Astrocyte (in vitro differentiated cells and primary cell): Measurements from ENCODE around the gene IGFBP1. TPM values are rescaled to one million over a fixed set of nuclear protein-coding genes. Genes with fewer than 3 reads are reported as not detected.
A peak's percentile ranks its signal among the peaks of the same experiment; 100 is the strongest.

ENCODE experiments used
- DNase-seq: peaks from one replicate; pipeline ENCODE4 v3.0.0-alpha.2; 2010; ENCODE audit warnings: low read depth
- FAIRE-seq: peaks from 2 replicates; lab custom pipeline; 2011; peaks lifted over from hg19 to GRCh38; lab: Jason Lieb, UNC
- H2AFZ ChIP-seq: 2 replicates; pipeline ENCODE4 v1.6.0; 2012; ENCODE audit warnings: low read depth, low read length, inconsistent platforms
- H3K27ac ChIP-seq: 2 replicates; pipeline ENCODE4 v1.5.1; 2011; ENCODE audit warnings: low read depth, low read length, inconsistent platforms
- H3K27me3 ChIP-seq: 2 replicates; pipeline ENCODE4 v1.6.0; 2011; ENCODE audit warnings: low read length, inconsistent platforms; ENCODE audit not compliant: insufficient read depth
- H3K36me3 ChIP-seq: 2 replicates; pipeline ENCODE4 v1.5.1; 2011; ENCODE audit warnings: low read length, inconsistent platforms; ENCODE audit not compliant: insufficient read depth
- H3K4me1 ChIP-seq: 2 replicates; pipeline ENCODE4 v1.5.1; 2011; ENCODE audit warnings: low read length, inconsistent platforms; ENCODE audit not compliant: insufficient read depth
- H3K4me2 ChIP-seq: 2 replicates; pipeline ENCODE4 v1.6.0; 2012; ENCODE audit warnings: low read length, inconsistent platforms
- H3K4me3 ChIP-seq: 2 replicates; pipeline ENCODE4 v1.5.1; 2011; ENCODE audit warnings: low read depth, mild to moderate bottlenecking, low read length, inconsistent platforms; ENCODE audit not compliant: insufficient read depth
- H3K79me2 ChIP-seq: 2 replicates; pipeline ENCODE4 v1.6.0; 2012; ENCODE audit warnings: mild to moderate bottlenecking, low read length, inconsistent platforms; ENCODE audit not compliant: insufficient read depth
- H3K9ac ChIP-seq: 2 replicates; pipeline ENCODE4 v1.6.0; 2012; ENCODE audit warnings: mild to moderate bottlenecking, low read length, inconsistent platforms
- H3K9me3 ChIP-seq: 2 replicates; pipeline ENCODE4 v1.5.1; 2012; ENCODE audit warnings: low read depth, mild to moderate bottlenecking, low read length, inconsistent platforms; ENCODE audit not compliant: insufficient read depth
- H4K20me1 ChIP-seq: 2 replicates; pipeline ENCODE4 v1.6.0; 2012; ENCODE audit warnings: low read length, inconsistent platforms; ENCODE audit not compliant: insufficient read depth
- H3K27ac Mint-ChIP-seq: one replicate; pipeline ENCODE4 v1.8.0; 2021; ENCODE audit warnings: mild to moderate bottlenecking, mixed read lengths; ENCODE audit not compliant: unreplicated experiment
- H3K27me3 Mint-ChIP-seq: one replicate; pipeline ENCODE4 v1.8.0; 2021; ENCODE audit warnings: low read depth, mixed read lengths; ENCODE audit not compliant: unreplicated experiment
- H3K36me3 Mint-ChIP-seq: one replicate; pipeline ENCODE4 v1.8.0; 2021; ENCODE audit warnings: low read depth, mixed read lengths; ENCODE audit not compliant: unreplicated experiment
- H3K4me1 Mint-ChIP-seq: one replicate; pipeline ENCODE4 v1.8.0; 2021; ENCODE audit warnings: low read depth, mixed read lengths; ENCODE audit not compliant: unreplicated experiment
- H3K4me3 Mint-ChIP-seq: one replicate; pipeline ENCODE4 v1.8.0; 2021; ENCODE audit warnings: mild to moderate bottlenecking, moderate library complexity, mixed read lengths; ENCODE audit not compliant: unreplicated experiment
- H3K9me3 Mint-ChIP-seq: one replicate; pipeline ENCODE4 v1.8.0; 2021; ENCODE audit warnings: mild to moderate bottlenecking, mixed read lengths; ENCODE audit not compliant: unreplicated experiment
- EZH2 ChIP-seq: IDR thresholded peaks from 2 replicates; pipeline ENCODE4 v1.6.1; 2012; ENCODE audit warnings: mild to moderate bottlenecking, low read length, inconsistent platforms; ENCODE audit not compliant: insufficient read depth
- total RNA-seq: library from RNA; stranded (reverse); gene quantifications from 2 replicates; pipeline ENCODE4 v1.2.1, GENCODE V29; 2021
- TF ChIP-seq, protein P1 (sequence below): IDR thresholded peaks from 2 replicates; pipeline ENCODE4 v1.5.1; 2011; ENCODE audit warnings: low read depth, mild to moderate bottlenecking, inconsistent platforms, low read length, moderate library complexity; ENCODE audit not compliant: insufficient read depth

The IGFBP1 gene
- total RNA-seq, 1 donor from 2014 or later = not detected

DNA sequence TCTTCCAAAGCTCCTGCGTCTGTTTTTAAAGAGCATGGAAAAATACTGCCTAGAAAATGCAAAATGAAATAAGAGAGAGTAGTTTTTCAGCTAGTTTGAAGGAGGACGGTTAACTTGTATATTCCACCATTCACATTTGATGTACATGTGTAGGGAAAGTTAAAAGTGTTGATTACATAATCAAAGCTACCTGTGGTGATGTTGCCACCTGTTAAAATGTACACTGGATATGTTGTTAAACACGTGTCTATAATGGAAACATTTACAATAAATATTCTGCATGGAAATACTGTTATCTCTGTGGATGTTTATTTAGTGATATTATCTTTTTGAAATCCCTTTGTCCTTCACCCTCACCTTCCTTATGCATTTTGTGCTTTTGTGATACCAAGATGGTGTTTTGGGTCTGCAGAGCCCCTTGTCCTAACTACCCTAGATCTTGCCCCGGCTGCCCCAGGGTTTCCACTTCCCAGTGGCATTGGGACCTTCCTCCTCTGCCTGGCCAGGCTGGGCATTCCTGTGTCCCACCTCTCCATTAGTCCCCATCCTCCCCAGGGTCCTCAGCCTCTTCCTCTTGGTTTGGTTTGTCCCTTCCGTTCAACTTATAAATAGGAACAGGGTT is 5.2 kb downstream of the IGFBP1 start:
- H3K9me3 Mint-ChIP-seq = no peaks in the 10 kb centered on the region
- DNase-seq (no peak), FAIRE-seq (no peak)
- Histone ChIP-seq H3K9me3 (no peaks in the 10 kb centered on the region), H3K27ac (no peak overlapping the region), H3K27me3 (peaks cover 2% of the 10 kb centered on the region), H3K4me3 (no peak overlapping the region), H3K79me2 (no peaks in the 10 kb centered on the region), H3K36me3 (no peaks in the 10 kb centered on the region), H3K4me2 (no peak overlapping the region), H3K4me1 (peaks cover under 1% of the 10 kb centered on the region), H3K9ac (no peak overlapping the region), H4K20me1 (no peaks in the 10 kb centered on the region), H2AFZ (no peak overlapping the region)
- peaks cover 54% of the 10 kb centered on the region for H3K27me3 Mint-ChIP-seq
- H3K4me1 Mint-ChIP-seq = peaks cover 3% of the 10 kb centered on the region
- H3K27ac Mint-ChIP-seq = no peak overlapping the region
- no peaks in the 10 kb centered on the region for H3K36me3 Mint-ChIP-seq
- no peak for TF ChIP-seq EZH2
- TF ChIP-seq, protein P1, sequence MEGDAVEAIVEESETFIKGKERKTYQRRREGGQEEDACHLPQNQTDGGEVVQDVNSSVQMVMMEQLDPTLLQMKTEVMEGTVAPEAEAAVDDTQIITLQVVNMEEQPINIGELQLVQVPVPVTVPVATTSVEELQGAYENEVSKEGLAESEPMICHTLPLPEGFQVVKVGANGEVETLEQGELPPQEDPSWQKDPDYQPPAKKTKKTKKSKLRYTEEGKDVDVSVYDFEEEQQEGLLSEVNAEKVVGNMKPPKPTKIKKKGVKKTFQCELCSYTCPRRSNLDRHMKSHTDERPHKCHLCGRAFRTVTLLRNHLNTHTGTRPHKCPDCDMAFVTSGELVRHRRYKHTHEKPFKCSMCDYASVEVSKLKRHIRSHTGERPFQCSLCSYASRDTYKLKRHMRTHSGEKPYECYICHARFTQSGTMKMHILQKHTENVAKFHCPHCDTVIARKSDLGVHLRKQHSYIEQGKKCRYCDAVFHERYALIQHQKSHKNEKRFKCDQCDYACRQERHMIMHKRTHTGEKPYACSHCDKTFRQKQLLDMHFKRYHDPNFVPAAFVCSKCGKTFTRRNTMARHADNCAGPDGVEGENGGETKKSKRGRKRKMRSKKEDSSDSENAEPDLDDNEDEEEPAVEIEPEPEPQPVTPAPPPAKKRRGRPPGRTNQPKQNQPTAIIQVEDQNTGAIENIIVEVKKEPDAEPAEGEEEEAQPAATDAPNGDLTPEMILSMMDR = no peak
- peak overlapping the region; percentile 64 for H3K4me3 Mint-ChIP-seq

DNA sequence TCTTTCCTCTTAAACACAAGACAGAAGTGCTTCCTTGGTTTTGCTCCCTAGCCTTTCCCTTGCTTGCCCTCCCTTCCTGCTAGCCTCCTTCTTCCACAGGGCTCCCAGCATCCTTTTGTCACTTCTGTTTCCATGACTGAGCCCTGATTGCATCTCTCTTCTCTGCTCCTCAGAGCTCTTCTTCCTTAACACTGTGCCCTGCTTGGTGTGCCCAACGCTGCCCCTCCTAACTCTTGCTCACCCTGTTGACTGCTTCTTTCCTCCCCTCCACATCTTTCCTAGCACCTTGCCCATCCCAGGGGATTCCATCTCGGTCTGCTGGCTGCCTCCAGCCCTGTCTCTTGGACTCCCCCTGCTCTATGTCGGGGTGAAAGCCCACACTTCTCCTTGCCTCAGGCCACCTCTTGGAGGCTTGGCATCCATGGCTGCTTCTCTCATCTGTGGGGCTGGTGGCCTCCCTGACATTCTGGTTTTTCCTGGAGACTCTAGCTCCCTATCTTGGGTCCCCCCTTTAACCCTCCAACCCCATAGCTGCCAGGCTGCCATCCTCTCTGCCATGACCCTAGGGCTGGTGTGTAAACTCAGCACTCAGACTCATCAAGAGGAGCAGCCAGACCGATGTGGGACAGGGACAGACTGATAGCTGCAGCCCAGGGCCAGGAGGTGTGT is 5.8 kb downstream of the IGFBP1 start:
- FAIRE-seq = no peak
- DNase-seq = no peak
- Mint-ChIP-seq H3K4me1 (peaks cover 3% of the 10 kb centered on the region), H3K4me3 (no peak overlapping the region), H3K27ac (no peak overlapping the region), H3K9me3 (no peaks in the 10 kb centered on the region), H3K36me3 (no peaks in the 10 kb centered on the region), H3K27me3 (peaks cover 52% of the 10 kb centered on the region)
- H3K4me2 ChIP-seq = no peak overlapping the region
- no peak for TF ChIP-seq EZH2
- TF ChIP-seq, protein P1 = no peak
- H3K27me3 ChIP-seq = peaks cover 2% of the 10 kb centered on the region
- no peaks in the 10 kb centered on the region for H3K4me1 ChIP-seq
- H3K9ac ChIP-seq = no peak overlapping the region
- no peaks in the 10 kb centered on the region for H3K79me2 ChIP-seq
- no peak overlapping the region for H3K27ac ChIP-seq
- no peaks in the 10 kb centered on the region for H4K20me1 ChIP-seq
- H3K4me3 ChIP-seq = no peak overlapping the region
- H3K9me3 ChIP-seq = no peaks in the 10 kb centered on the region
- no peak overlapping the region for H2AFZ ChIP-seq
- no peaks in the 10 kb centered on the region for H3K36me3 ChIP-seq

DNA sequence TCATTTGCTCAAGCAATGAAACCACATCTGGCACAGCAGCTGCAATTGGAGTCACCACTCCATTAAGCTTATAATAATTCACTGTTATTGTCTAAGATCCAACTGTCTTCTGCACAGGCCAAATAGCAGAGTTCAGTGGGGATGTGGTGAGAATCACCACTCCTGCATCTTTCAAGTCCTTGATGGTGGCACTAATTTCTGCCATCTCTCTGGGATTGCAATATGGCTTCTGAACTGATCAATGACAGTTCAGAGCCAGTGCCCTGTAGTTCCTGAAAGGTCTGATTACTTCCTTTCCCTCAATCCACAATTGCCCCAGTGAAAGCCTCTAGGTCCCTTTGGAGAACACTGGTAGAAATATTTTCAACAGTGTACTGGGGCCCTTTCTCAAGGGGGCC is 6.4 kb downstream of the IGFBP1 start:
- Mint-ChIP-seq H3K27ac (no peak overlapping the region), H3K4me1 (peaks cover 3% of the 10 kb centered on the region), H3K36me3 (no peaks in the 10 kb centered on the region), H3K9me3 (no peaks in the 10 kb centered on the region), H3K4me3 (no peak overlapping the region), H3K27me3 (peaks cover 47% of the 10 kb centered on the region)
- TF ChIP-seq EZH2 = no peak
- TF ChIP-seq, protein P1 = no peak
- FAIRE-seq (no peak), DNase-seq (no peak)
- no peak overlapping the region for H3K9ac ChIP-seq
- H3K27ac ChIP-seq = no peak overlapping the region
- H4K20me1 ChIP-seq = no peaks in the 10 kb centered on the region
- H3K4me2 ChIP-seq = no peak overlapping the region
- H3K4me3 ChIP-seq = no peak overlapping the region
- no peaks in the 10 kb centered on the region for H3K4me1 ChIP-seq
- H3K9me3 ChIP-seq = no peaks in the 10 kb centered on the region
- H3K79me2 ChIP-seq = no peaks in the 10 kb centered on the region
- H3K36me3 ChIP-seq = no peaks in the 10 kb centered on the region
- no peak overlapping the region for H2AFZ ChIP-seq
- peaks cover 2% of the 10 kb centered on the region for H3K27me3 ChIP-seq
